H1 (cell line): ENCODE results near the gene C17orf113. TPM values are rescaled to one million over a fixed set of nuclear protein-coding genes. Genes with fewer than 3 reads are reported as not detected.
A peak's percentile ranks its signal among the peaks of the same experiment; 100 is the strongest.

Experiments
- CTCF ChIA-PET: fragments of 300-600 bp; sonication (Branson Sonifier 250); formaldehyde crosslinking; loops from one replicate; lab custom pipeline; 2021; ENCODE audit not compliant: partially characterized antibody; lab: Charles Lee
- POLR2A ChIA-PET: fragments of 300-600 bp; sonication (Branson Sonifier 250); formaldehyde crosslinking; loops from one replicate; lab custom pipeline; 2021; ENCODE audit warnings: inconsistent platforms; ENCODE audit not compliant: partially characterized antibody; lab: Charles Lee
- DNase-seq, 2 experiments: peaks; one replicate each; pipeline versions ENCODE4 v3.0.0 to v3.0.0-alpha.2; 2010 to 2022; ENCODE audit warnings: low spot score in 2 of 2, low read depth in 1 of 2, mixed read lengths in 1 of 2
- FAIRE-seq: peaks from 2 replicates; lab custom pipeline; 2011; peaks lifted over from hg19 to GRCh38; lab: Jason Lieb, UNC
- H2AFZ ChIP-seq: 2 replicates; pipeline ENCODE4 v1.8.1; 2012; ENCODE audit warnings: low read length, inconsistent platforms
- H2AK5ac ChIP-seq: 2 replicates; pipeline ENCODE4 v1.6.1; 2013; ENCODE audit warnings: low read depth, low read length
- H2BK120ac ChIP-seq: replicated peaks from 2 replicates; pipeline ENCODE3; 2013; ENCODE audit warnings: low read depth, low read length, inconsistent platforms
- H2BK12ac ChIP-seq: 2 replicates; pipeline ENCODE4 v1.6.1; 2013; ENCODE audit warnings: low read depth, low read length
- H2BK15ac ChIP-seq: 2 replicates; pipeline ENCODE4 v1.6.1; 2013; ENCODE audit warnings: low read length
- H2BK20ac ChIP-seq: 2 replicates; pipeline ENCODE4 v1.6.1; 2013; ENCODE audit warnings: low read length
- H2BK5ac ChIP-seq: 2 replicates; pipeline ENCODE4 v1.6.1; 2013; ENCODE audit warnings: low read depth, low read length
- H3K14ac ChIP-seq: 2 replicates; pipeline ENCODE4 v1.6.1; 2013; ENCODE audit warnings: inconsistent platforms; ENCODE audit not compliant: insufficient read length
- H3K18ac ChIP-seq: 2 replicates; pipeline ENCODE4 v1.6.1; 2013; ENCODE audit warnings: low read length; ENCODE audit errors: extremely low read depth
- H3K23ac ChIP-seq: 2 replicates; pipeline ENCODE4 v1.6.1; 2013; ENCODE audit warnings: inconsistent platforms; ENCODE audit not compliant: insufficient read length
- H3K23me2 ChIP-seq: 2 replicates; pipeline ENCODE4 v1.6.1; 2013; ENCODE audit warnings: low read depth, low read length
- H3K27ac ChIP-seq: 2 replicates; pipeline ENCODE4 v1.6.1; 2011; ENCODE audit warnings: low read depth, low read length, inconsistent platforms
- H3K27me3 ChIP-seq, 4 experiments: replicated peaks in 1 of 4; 1 replicate in 1 of 4; 2 replicates in 3 of 4; pipeline versions ENCODE4 v1.6.1 to v1.8.1; 2011 to 2013; ENCODE audit warnings: low read length in 3 of 4, mild to moderate bottlenecking in 3 of 4, inconsistent platforms in 2 of 4, mixed read lengths in 2 of 4, moderate library complexity in 1 of 4; ENCODE audit not compliant: control insufficient read depth in 3 of 4, insufficient read depth in 3 of 4; ENCODE audit errors: extremely low read depth in 1 of 4
- H3K36me3 ChIP-seq, 4 experiments: 2 replicates each; pipeline versions ENCODE4 v1.6.1 to v1.8.1; 2011 to 2013; ENCODE audit warnings: mild to moderate bottlenecking in 4 of 4, low read length in 3 of 4, moderate library complexity in 2 of 4, control low read depth in 1 of 4, inconsistent platforms in 1 of 4; ENCODE audit not compliant: insufficient read depth in 4 of 4, control insufficient read depth in 2 of 4
- H3K4ac ChIP-seq: replicated peaks from 2 replicates; pipeline ENCODE3; 2013; ENCODE audit warnings: low read length, low read depth, mixed read lengths, inconsistent platforms; ENCODE audit not compliant: insufficient read length
- H3K4me1 ChIP-seq, 4 experiments: replicated peaks in 1 of 4; 1 replicate in 1 of 4; 2 replicates in 3 of 4; pipeline versions ENCODE4 v1.6.1 to v1.8.1; 2011 to 2013; ENCODE audit warnings: low read length in 3 of 4, inconsistent platforms in 2 of 4, mixed read lengths in 1 of 4; ENCODE audit not compliant: insufficient read depth in 4 of 4, control insufficient read depth in 3 of 4
- H3K4me2 ChIP-seq, 2 experiments: 2 replicates each; pipeline versions ENCODE4 v1.6.1 to v1.8.1; 2011 to 2013; ENCODE audit warnings: low read depth in 2 of 2, low read length in 2 of 2, control low read depth in 1 of 2, inconsistent platforms in 1 of 2, mild to moderate bottlenecking in 1 of 2; ENCODE audit not compliant: insufficient read depth in 1 of 2
- H3K4me3 ChIP-seq, 4 experiments: fragments of 200-600, 300-600 bp in 1 of 4; sonication (generic), shearing (Covaris generic), sonication (Bioruptor Twin) in 1 of 4; 2 replicates each; pipeline versions ENCODE4 v1.5.1 to v1.8.1; 2011 to 2016; ENCODE audit warnings: low read length in 4 of 4, low read depth in 3 of 4, control low read depth in 2 of 4, inconsistent platforms in 2 of 4, mild to moderate bottlenecking in 2 of 4, mixed read lengths in 1 of 4, moderate library complexity in 1 of 4; ENCODE audit not compliant: insufficient read depth in 2 of 4; ENCODE audit errors: extremely low read depth in 1 of 4
- H3K56ac ChIP-seq: replicated peaks from 2 replicates; pipeline ENCODE3; 2013; ENCODE audit warnings: low read depth, mild to moderate bottlenecking, mixed read lengths, low read length, inconsistent platforms; ENCODE audit not compliant: insufficient read length
- H3K79me1 ChIP-seq: 2 replicates; pipeline ENCODE4 v1.6.1; 2013; ENCODE audit warnings: low read depth, low read length, control low read depth
- H3K79me2 ChIP-seq, 2 experiments: 2 replicates each; pipeline versions ENCODE4 v1.6.1 to v1.8.1; 2012 to 2013; ENCODE audit warnings: low read length in 2 of 2, mild to moderate bottlenecking in 2 of 2, inconsistent platforms in 1 of 2; ENCODE audit not compliant: insufficient read depth in 2 of 2, control insufficient read depth in 1 of 2
- H3K9ac ChIP-seq, 4 experiments: replicated peaks in 1 of 4; 1 replicate in 1 of 4; 2 replicates in 3 of 4; pipeline versions ENCODE4 v1.6.1 to v1.8.1; 2011 to 2013; ENCODE audit warnings: low read depth in 3 of 4, low read length in 3 of 4, control low read depth in 2 of 4, mild to moderate bottlenecking in 2 of 4, moderate library complexity in 2 of 4, inconsistent platforms in 1 of 4; ENCODE audit errors: extremely low read depth in 1 of 4
- H3K9me3 ChIP-seq, 2 experiments: 2 replicates each; pipeline versions ENCODE4 v1.6.1 to v1.8.1; 2012 to 2013; ENCODE audit warnings: mild to moderate bottlenecking in 2 of 2, moderate library complexity in 2 of 2, control low read depth in 1 of 2, inconsistent platforms in 1 of 2, low read depth in 1 of 2, low read length in 1 of 2, mixed read lengths in 1 of 2; ENCODE audit not compliant: insufficient read depth in 2 of 2
- H4K20me1 ChIP-seq, 2 experiments: replicated peaks in 1 of 2; 2 replicates each; pipeline versions ENCODE3 to v1.8.1; 2011 to 2013; ENCODE audit warnings: inconsistent platforms in 2 of 2, low read length in 2 of 2, mild to moderate bottlenecking in 1 of 2; ENCODE audit not compliant: insufficient read depth in 2 of 2, control insufficient read depth in 1 of 2
- H4K5ac ChIP-seq: 2 replicates; pipeline ENCODE4 v1.6.1; 2013; ENCODE audit warnings: low read length, low read depth, mixed read lengths, inconsistent platforms; ENCODE audit not compliant: insufficient read length
- H4K8ac ChIP-seq: 2 replicates; pipeline ENCODE4 v1.8.0; 2013; ENCODE audit warnings: mild to moderate bottlenecking, moderate library complexity, low read length, inconsistent platforms; ENCODE audit not compliant: insufficient read depth; ENCODE audit errors: extremely low read depth
- H4K91ac ChIP-seq: replicated peaks from 2 replicates; pipeline ENCODE3; 2013; ENCODE audit warnings: low read length, mixed read lengths, inconsistent platforms; ENCODE audit not compliant: insufficient read length
- FOSL1 ChIP-seq: IDR thresholded peaks from 2 replicates; pipeline ENCODE4 v1.6.1; 2011; ENCODE audit warnings: mild to moderate bottlenecking, low read depth, low read length, moderate library complexity; ENCODE audit not compliant: insufficient read depth
- SIN3A ChIP-seq, 2 experiments: IDR thresholded peaks in 1 of 2; conservative IDR thresholded peaks in 1 of 2; 2 replicates each; pipeline ENCODE4 v1.6.1; 2011 to 2012; ENCODE audit warnings: low read length in 2 of 2, improper control_type of control experiment in 1 of 2, low read depth in 1 of 2, mild to moderate bottlenecking in 1 of 2
- TCF12 ChIP-seq: IDR thresholded peaks from 2 replicates; pipeline ENCODE4 v1.6.1; 2011; ENCODE audit warnings: low read depth, mild to moderate bottlenecking, low read length
- WGBS, 2 experiments: shearing (Covaris generic) in 1 of 2; methylation state at CpG; one replicate each; pipeline versions ENCODE4 v1.1.6 to v1.1.7; 2013 to 2015; ENCODE audit warnings: low lambda C conversion rate in 2 of 2, mixed read lengths in 2 of 2, inconsistent platforms in 1 of 2, low coverage in 1 of 2, missing lambda C conversion rate in 1 of 2; ENCODE audit not compliant: insufficient replicate concordance in 2 of 2, insufficient coverage in 1 of 2, insufficient read length in 1 of 2; ENCODE audit errors: extremely low coverage in 1 of 2, missing lambda C conversion rate in 1 of 2; 5-methylcytosine and 5-hydroxymethylcytosine counted together
- polyA plus RNA-seq, 7 experiments: library from polyadenylated mRNA; depleted of rRNA in 3 of 7; stranded (reverse) in 5 of 7; unstranded in 2 of 7; fragments of >200 nt in 5 of 7; fragments of 200-250 nt in 2 of 7; gene quantifications; 1 replicate in 5 of 7; 2 replicates in 1 of 7; 4 replicates in 1 of 7; pipeline versions ENCODE4 v1.2.1 to v1.2.3, GENCODE V29; 2011 to 2013; ENCODE audit warnings: missing spikeins in 2 of 7, mixed read lengths in 2 of 7
- total RNA-seq: library from RNA; stranded (reverse); fragmentation: NEBNext Ultra II Directional; extraction: Animal tissue kit (Norgen Biotek cat#: 25700); gene quantifications from 2 replicates; pipeline ENCODE4 v1.2.1, GENCODE V29; 2021

The C17orf113 gene
- total and polyA plus RNA-seq, 2 of the 8 experiments (the other 6 are each of a cell fraction or from before 2014, with no cell fraction given): 1.0 to 1.4 TPM

- Histone ChIP-seq H3K79me2 (peaks cover 24 to 57% of the 10 kb centered on the region in 2 experiments), H2AK5ac (peak overlapping the region; percentile 17; the same call in 1 of the 2 replicates), H3K79me1 (no peaks in the 10 kb centered on the region), H3K27ac (peak overlapping the region; percentile 98), H2BK12ac (0 out of 2 replicates have a peak overlapping the region, but pooled peaks have one; percentile 11), H3K9ac (peak overlapping the region in 3 of 4 experiments; percentile 57 to 99 (median 98); a peak in 6 of 7 replicates), H2BK20ac (no peak overlapping the region), H3K4ac (peak overlapping the region; percentile 40), H2AFZ (peak overlapping the region; percentile 18), H4K91ac (no peak overlapping the region), H3K18ac (peak overlapping the region; percentile 79; the same call in 1 of the 2 replicates), H3K36me3 (peaks cover 0 to 15% (median 6%) of the 10 kb centered on the region in 4 experiments; a peak in 4 of 8 replicates), H2BK5ac (peak overlapping the region; percentile 30), H3K9me3 (no peaks in the 10 kb centered on the region), H3K4me2 (peak overlapping the region; percentile 90), H3K27me3 (no peaks in the 10 kb centered on the region), H3K23ac (no peak overlapping the region), H3K4me1 (peaks cover 4 to 11% (median 8%) of the 10 kb centered on the region in 4 experiments), H2BK15ac (no peak overlapping the region), H4K8ac (no peak overlapping the region; the same call in none of the 2 replicates), H4K20me1 (no peaks in the 10 kb centered on the region), H2BK120ac (no peak overlapping the region), H3K56ac (peak overlapping the region; percentile 1), H3K4me3 (peak overlapping the region; percentile 85 to 99 (median 96)), H3K23me2 (peaks cover 19% of the 10 kb centered on the region), H4K5ac (peak overlapping the region; percentile 31), H3K14ac (no peak overlapping the region)
- WGBS, 2 experiments: 11% methylated on average over 11 of the region's 11 CpGs; no CpG with 5 or more reads in 1 of the 2 experiments
- no peak for TF ChIP-seq TCF12
- TF ChIP-seq FOSL1: no peak
- TF ChIP-seq SIN3A (conservative IDR thresholded peaks at IDR 0.05 in 1 of 2, IDR thresholded peaks at IDR 0.05 in 1 of 2; ENCODE audit: low read depth in 1 of 2, low read length in 2 of 2): 0 out of 4 replicates have a peak, but pooled peaks of 1 of the 2 experiments have one; percentile 10
- FAIRE-seq: no peak
- ChIA-PET POLR2A (interaction anchor here (0.7 to 6.2 kb wide), 33 partner anchors 8 to 661 kb away, joined by 3 to 67 read pairs (median 5); partner anchors contain the start of genes ACLY, C17orf113, CNP and EIF1), CTCF (interaction anchor here (0.7 to 38.8 kb wide), 21 partner anchors 9 to 163 kb away, joined by 3 to 1084 read pairs (median 3); partner anchors contain the start of genes DHX58, HSPB9, KAT2A and KCNH4)
- DNase-seq: no peak
Measured at GRCh38 chr17:42017866-42018200, 32.6 kb downstream of the C17orf113 start.
